SU-DHL-6 (cell line): ENCODE results near the gene SLC35F1.

Experiments used
- H2AFZ ChIP-seq: fragments of 200-600 bp; sonication (generic); 2 replicates; pipeline ENCODE4 v1.6.1; 2014; ENCODE audit warnings: low read depth, mild to moderate bottlenecking, moderate library complexity, mixed read lengths, antibody characterized with exemption, low read length; ENCODE audit not compliant: severe bottlenecking
- H3F3A ChIP-seq: fragments of 200-600 bp; shearing (Covaris generic); 2 replicates; pipeline ENCODE4 v1.6.0; 2016; ENCODE audit warnings: antibody characterized with exemption, mild to moderate bottlenecking; ENCODE audit not compliant: insufficient read depth
- H3K27ac ChIP-seq: fragments of 200-600 bp; sonication (generic); 2 replicates; pipeline ENCODE4 v1.5.1; 2016; ENCODE audit warnings: low read depth, mild to moderate bottlenecking, low read length, moderate library complexity, mixed read lengths
- H3K27me3 ChIP-seq: fragments of 200-600 bp; sonication (generic), shearing (Covaris generic); 2 replicates; pipeline ENCODE4 v1.6.0; 2014; ENCODE audit warnings: mild to moderate bottlenecking, low read length
- H3K36me3 ChIP-seq: fragments of 200-600 bp; sonication (generic); 2 replicates; pipeline ENCODE4 v1.6.1; 2014; ENCODE audit warnings: mild to moderate bottlenecking, low read length, mixed read lengths
- H3K4me2 ChIP-seq: fragments of 300-600, 200-600 bp; shearing (Covaris generic), sonication (generic); 2 replicates; pipeline ENCODE4 v1.6.0; 2014; ENCODE audit warnings: low read length, low read depth, mild to moderate bottlenecking; ENCODE audit not compliant: poor library complexity, severe bottlenecking
- H3K4me3 ChIP-seq: fragments of 200-600 bp; sonication (generic); 2 replicates; pipeline ENCODE4 v1.5.1; 2014; ENCODE audit warnings: antibody characterized with exemption, low read length, mild to moderate bottlenecking, mixed read lengths; ENCODE audit not compliant: insufficient read depth, poor library complexity, severe bottlenecking
- H3K79me2 ChIP-seq: fragments of 200-600 bp; sonication (generic); 2 replicates; pipeline ENCODE4 v1.6.1; 2014; ENCODE audit warnings: mild to moderate bottlenecking, low read length, moderate library complexity; ENCODE audit not compliant: insufficient read depth
- H3K9ac ChIP-seq: fragments of 200-600 bp; sonication (generic); 2 replicates; pipeline ENCODE4 v1.7.0; 2014; ENCODE audit warnings: mild to moderate bottlenecking, low read length
- H3K9me2 ChIP-seq: fragments of 200-600 bp; sonication (generic); replicated peaks from 2 replicates; pipeline ENCODE4 v1.6.1; 2014; ENCODE audit warnings: low read length; ENCODE audit not compliant: insufficient read depth
- H3K9me3 ChIP-seq: fragments of 200-600 bp; sonication (generic); 2 replicates; pipeline ENCODE4 v1.6.1; 2014; ENCODE audit warnings: low read length, mixed read lengths; ENCODE audit not compliant: insufficient read depth
- H4K20me1 ChIP-seq: fragments of 200-600 bp; sonication (generic); 2 replicates; pipeline ENCODE4 v1.6.1; 2014; ENCODE audit warnings: low read depth, mild to moderate bottlenecking, antibody characterized with exemption, low read length, moderate library complexity, mixed read lengths
- EZH2phosphoT487 ChIP-seq: fragments of 200-600 bp; sonication (generic), shearing (Covaris generic); conservative IDR thresholded peaks from 2 replicates; pipeline ENCODE4 v1.6.1; 2018; ENCODE audit warnings: mild to moderate bottlenecking, antibody characterized with exemption, low read length, moderate library complexity, mixed read lengths
- TF ChIP-seq, protein P1 (sequence below): fragments of 200-600 bp; sonication (generic); IDR thresholded peaks from one replicate; pipeline ENCODE4 v1.5.1; 2017; ENCODE audit warnings: antibody characterized with exemption, mild to moderate bottlenecking, low read length, moderate library complexity; ENCODE audit not compliant: insufficient read depth, poor library complexity, severe bottlenecking

SLC35F1 gene

GRCh38 chr6:118305081-118305480 lies 398.0 kb downstream of the SLC35F1 start:
- no peaks in the 10 kb centered on the region for H3K9me2 ChIP-seq
- no peaks in the 10 kb centered on the region for H3F3A ChIP-seq
- no peak overlapping the region for H3K4me3 ChIP-seq
- no peak overlapping the region for H3K4me2 ChIP-seq
- no peak for TF ChIP-seq EZH2phosphoT487
- TF ChIP-seq, protein P1, sequence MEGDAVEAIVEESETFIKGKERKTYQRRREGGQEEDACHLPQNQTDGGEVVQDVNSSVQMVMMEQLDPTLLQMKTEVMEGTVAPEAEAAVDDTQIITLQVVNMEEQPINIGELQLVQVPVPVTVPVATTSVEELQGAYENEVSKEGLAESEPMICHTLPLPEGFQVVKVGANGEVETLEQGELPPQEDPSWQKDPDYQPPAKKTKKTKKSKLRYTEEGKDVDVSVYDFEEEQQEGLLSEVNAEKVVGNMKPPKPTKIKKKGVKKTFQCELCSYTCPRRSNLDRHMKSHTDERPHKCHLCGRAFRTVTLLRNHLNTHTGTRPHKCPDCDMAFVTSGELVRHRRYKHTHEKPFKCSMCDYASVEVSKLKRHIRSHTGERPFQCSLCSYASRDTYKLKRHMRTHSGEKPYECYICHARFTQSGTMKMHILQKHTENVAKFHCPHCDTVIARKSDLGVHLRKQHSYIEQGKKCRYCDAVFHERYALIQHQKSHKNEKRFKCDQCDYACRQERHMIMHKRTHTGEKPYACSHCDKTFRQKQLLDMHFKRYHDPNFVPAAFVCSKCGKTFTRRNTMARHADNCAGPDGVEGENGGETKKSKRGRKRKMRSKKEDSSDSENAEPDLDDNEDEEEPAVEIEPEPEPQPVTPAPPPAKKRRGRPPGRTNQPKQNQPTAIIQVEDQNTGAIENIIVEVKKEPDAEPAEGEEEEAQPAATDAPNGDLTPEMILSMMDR = no peak
- H2AFZ ChIP-seq = no peak overlapping the region
- no peaks in the 10 kb centered on the region for H3K36me3 ChIP-seq
- H3K79me2 ChIP-seq = no peaks in the 10 kb centered on the region
- H3K27me3 ChIP-seq = no peaks in the 10 kb centered on the region
- H3K9ac ChIP-seq = no peak overlapping the region
- no peaks in the 10 kb centered on the region for H3K9me3 ChIP-seq
- H3K27ac ChIP-seq = no peak overlapping the region
- no peaks in the 10 kb centered on the region for H4K20me1 ChIP-seq

GRCh38 chr6:118306392-118307238 lies 399.6 kb downstream of the SLC35F1 start:
- no peak for TF ChIP-seq EZH2phosphoT487
- Histone ChIP-seq H3K9me3 (no peaks in the 10 kb centered on the region), H3K4me3 (no peak overlapping the region)

GRCh38 chr6:118307581-118307980 lies 400.5 kb downstream of the SLC35F1 start:
- Histone ChIP-seq H3K9me3 (no peaks in the 10 kb centered on the region), H3K9me2 (no peaks in the 10 kb centered on the region), H3K36me3 (no peaks in the 10 kb centered on the region), H4K20me1 (no peaks in the 10 kb centered on the region), H3K4me3 (no peak overlapping the region), H3K27me3 (no peaks in the 10 kb centered on the region), H3K9ac (no peak overlapping the region), H3K79me2 (no peaks in the 10 kb centered on the region), H3K4me2 (no peak overlapping the region), H3F3A (no peaks in the 10 kb centered on the region), H3K27ac (no peak overlapping the region), H2AFZ (no peak overlapping the region)
- TF ChIP-seq, protein P1 = no peak
- no peak for TF ChIP-seq EZH2phosphoT487

More at GRCh38 chr6:118306392-118307238, 399.6 kb downstream of the SLC35F1 start:
- Histone ChIP-seq H4K20me1 (no peaks in the 10 kb centered on the region), H3K27me3 (no peaks in the 10 kb centered on the region), H3K4me2 (no peak overlapping the region), H3K36me3 (no peaks in the 10 kb centered on the region), H3F3A (no peaks in the 10 kb centered on the region), H2AFZ (no peak overlapping the region), H3K79me2 (no peaks in the 10 kb centered on the region), H3K27ac (no peak overlapping the region), H3K9ac (no peak overlapping the region), H3K9me2 (no peaks in the 10 kb centered on the region)

GRCh38 chr6:118309337-118310093 lies 402.5 kb downstream of the SLC35F1 start:
- Histone ChIP-seq H4K20me1 (no peaks in the 10 kb centered on the region), H3K27me3 (no peaks in the 10 kb centered on the region), H3F3A (no peaks in the 10 kb centered on the region), H3K9me3 (no peaks in the 10 kb centered on the region), H3K4me2 (no peak overlapping the region), H3K27ac (no peak overlapping the region), H3K36me3 (no peaks in the 10 kb centered on the region), H2AFZ (no peak overlapping the region), H3K4me3 (no peak overlapping the region), H3K9ac (no peak overlapping the region), H3K9me2 (no peaks in the 10 kb centered on the region), H3K79me2 (no peaks in the 10 kb centered on the region)
- TF ChIP-seq, protein P1 = no peak
- TF ChIP-seq EZH2phosphoT487 = no peak
